Endothelial cell of umbilical vein (primary cell): ENCODE results near the gene MYLK. TPM values are rescaled to one million over a fixed set of nuclear protein-coding genes. Genes with fewer than 3 reads are reported as not detected.

Experiments used
- BruUV-seq: library from RNA; stranded (reverse); fragments of 400-500 nt; replicated peaks from 2 replicates; lab custom pipeline; 2021; lab: Mats Ljungman, UMichigan
- CTCF ChIA-PET: fragments of 300-600, 350-600 bp; sonication (Branson Sonifier 250); formaldehyde crosslinking; loops from one replicate; lab custom pipeline; 2021; ENCODE audit warnings: antibody characterized with exemption, inconsistent platforms; lab: Charles Lee
- POLR2A ChIA-PET: fragments of 300-600, 350-600 bp; sonication (Branson Sonifier 250); formaldehyde crosslinking; loops from one replicate; lab custom pipeline; 2021; ENCODE audit warnings: antibody characterized with exemption, inconsistent platforms; lab: Charles Lee
- DNase-seq: peaks from one replicate; pipeline ENCODE4 v3.0.0-alpha.2; 2011; ENCODE audit warnings: low read depth, low spot score
- FAIRE-seq: peaks from 2 replicates; lab custom pipeline; 2011; peaks lifted over from hg19 to GRCh38; lab: Jason Lieb, UNC
- H2AFZ ChIP-seq: 2 replicates; pipeline ENCODE4 v1.6.0; 2012; ENCODE audit warnings: low read depth, low read length, control low read depth, inconsistent platforms
- H3K27ac ChIP-seq: 2 replicates; pipeline ENCODE4 v1.5.1; 2011; ENCODE audit warnings: low read depth, mild to moderate bottlenecking, control low read depth, low read length, moderate library complexity; ENCODE audit not compliant: insufficient read depth
- H3K27me3 ChIP-seq, 2 experiments: 2 replicates each; pipeline versions ENCODE4 v1.6.0 to v1.6.1; 2011; ENCODE audit warnings: low read length in 2 of 2, mixed read lengths in 1 of 2; ENCODE audit not compliant: control insufficient read depth in 2 of 2, insufficient read depth in 2 of 2
- H3K36me3 ChIP-seq, 2 experiments: 2 replicates in 1 of 2; 3 replicates in 1 of 2; pipeline ENCODE4 v1.5.1; 2011; ENCODE audit warnings: low read length in 2 of 2, mild to moderate bottlenecking in 1 of 2, moderate library complexity in 1 of 2; ENCODE audit not compliant: control insufficient read depth in 2 of 2, insufficient read depth in 2 of 2; ENCODE audit errors: extremely low read depth in 1 of 2
- H3K4me1 ChIP-seq: 3 replicates; pipeline ENCODE4 v1.5.1; 2011; ENCODE audit warnings: mild to moderate bottlenecking, low read length; ENCODE audit not compliant: control insufficient read depth, insufficient read depth; ENCODE audit errors: extremely low read depth
- H3K4me2 ChIP-seq: 2 replicates; pipeline ENCODE4 v1.6.1; 2011; ENCODE audit warnings: low read length, control low read depth, mixed read lengths; ENCODE audit not compliant: insufficient read depth
- H3K4me3 ChIP-seq, 3 experiments: fragments of 200-600 bp in 1 of 3; sonication (generic), shearing (Covaris generic) in 1 of 3; replicated peaks in 1 of 3; 2 replicates each; pipeline ENCODE4 v1.5.1; 2011 to 2016; ENCODE audit warnings: control low read depth in 3 of 3, low read length in 3 of 3, mild to moderate bottlenecking in 2 of 3, inconsistent platforms in 1 of 3, low read depth in 1 of 3, moderate library complexity in 1 of 3; ENCODE audit not compliant: insufficient read depth in 1 of 3
- H3K79me2 ChIP-seq: 2 replicates; pipeline ENCODE4 v1.6.0; 2012; ENCODE audit warnings: low read length, inconsistent platforms; ENCODE audit not compliant: control insufficient read depth, insufficient read depth
- H3K9ac ChIP-seq: replicated peaks from 2 replicates; pipeline ENCODE3; 2011; ENCODE audit warnings: low read length, control low read depth; ENCODE audit not compliant: insufficient read depth; ENCODE audit errors: extremely low read depth
- H3K9me1 ChIP-seq: replicated peaks from 3 replicates; pipeline ENCODE4 v1.6.0; 2011; ENCODE audit warnings: mild to moderate bottlenecking, low read length; ENCODE audit not compliant: control insufficient read depth, insufficient read depth; ENCODE audit errors: extremely low read depth
- H3K9me3 ChIP-seq: replicated peaks from 2 replicates; pipeline ENCODE4 v1.5.1; 2012; ENCODE audit warnings: low read length, inconsistent platforms; ENCODE audit not compliant: control insufficient read depth, insufficient read depth
- H4K20me1 ChIP-seq: replicated peaks from 2 replicates; pipeline ENCODE3; 2011; ENCODE audit warnings: mild to moderate bottlenecking, low read length; ENCODE audit not compliant: control insufficient read depth, insufficient read depth; ENCODE audit errors: extremely low read depth
- EZH2 ChIP-seq: IDR thresholded peaks from 2 replicates; pipeline ENCODE4 v1.6.1; 2012; ENCODE audit warnings: borderline replicate concordance, low read depth, mild to moderate bottlenecking, moderate library complexity, low read length, inconsistent platforms; ENCODE audit not compliant: severe bottlenecking
- FOS ChIP-seq: IDR thresholded peaks from 2 replicates; pipeline ENCODE4 v1.6.1; 2011; ENCODE audit warnings: mild to moderate bottlenecking, low read length, moderate library complexity, borderline replicate concordance; ENCODE audit not compliant: insufficient read depth
- GATA2 ChIP-seq: IDR thresholded peaks from 2 replicates; pipeline ENCODE4 v1.7.0; 2011; ENCODE audit warnings: low read depth, mild to moderate bottlenecking, moderate library complexity, mixed read lengths, low read length; ENCODE audit not compliant: insufficient read length, insufficient read depth
- JUN ChIP-seq: IDR thresholded peaks from 2 replicates; pipeline ENCODE4 v1.6.1; 2011; ENCODE audit warnings: borderline replicate concordance, low read depth; ENCODE audit not compliant: insufficient read length, insufficient read depth
- MYC ChIP-seq: IDR thresholded peaks from one replicate; pipeline ENCODE4 v1.6.1; 2011; ENCODE audit warnings: mild to moderate bottlenecking, low read depth, low read length
- POLR2A ChIP-seq: IDR thresholded peaks from 2 replicates; pipeline ENCODE4 v1.6.1; 2012; ENCODE audit warnings: low read depth, mild to moderate bottlenecking, control low read depth, low read length
- POLR2AphosphoS5 ChIP-seq: IDR thresholded peaks from 2 replicates; pipeline ENCODE4 v1.6.1; 2012; ENCODE audit warnings: low read depth, mild to moderate bottlenecking, control low read depth, low read length, moderate library complexity; ENCODE audit not compliant: insufficient read depth
- dilution Hi-C: fragments of 300-500 bp; cut with MboI; formaldehyde crosslinking; loops from one replicate; pipeline ENCODE4 v1.15.0; 2019; ENCODE audit warnings: low sequenced_read_pairs; ENCODE audit not compliant: extremely low pct_ligation_motif_present
- intact Hi-C: fragments of 100-400 bp; cut with micrococcal nuclease; formaldehyde crosslinking; loops from one replicate; pipeline ENCODE4 v1.10.0; 2022
- polyA plus RNA-seq, 4 experiments: library from polyadenylated mRNA; depleted of rRNA in 3 of 4; stranded (reverse) in 3 of 4; unstranded in 1 of 4; fragments of >200 nt; gene quantifications; 2 replicates each; pipeline versions ENCODE4 v1.2.1 to v1.2.3, GENCODE V29; 2011 to 2012; ENCODE audit warnings: missing spikeins in 1 of 4
- total RNA-seq: library from RNA; stranded (reverse); gene quantifications from 2 replicates; pipeline ENCODE4 v1.2.3, GENCODE V29; 2021
- TF ChIP-seq, protein P1 (sequence below): IDR thresholded peaks from 2 replicates; pipeline ENCODE4 v1.6.1; 2011; ENCODE audit not compliant: insufficient read depth, insufficient read length
- TF ChIP-seq, protein P2 (sequence below), 2 donors: IDR thresholded peaks; 1 replicate in 1 of 2; 2 replicates in 1 of 2; pipeline ENCODE4 v1.5.1; 2011; ENCODE audit warnings: low read length in 2 of 2, mild to moderate bottlenecking in 2 of 2, moderate library complexity in 2 of 2, control low read depth in 1 of 2, inconsistent platforms in 1 of 2, low read depth in 1 of 2; ENCODE audit not compliant: insufficient read depth in 1 of 2; ENCODE audit errors: extremely low read depth in 1 of 2

MYLK gene
- total and polyA plus RNA-seq, 2 donors (not counting 3 experiments of a cell fraction or from before 2014, with no cell fraction given) = 10.0 to 22.2 TPM

DNA sequence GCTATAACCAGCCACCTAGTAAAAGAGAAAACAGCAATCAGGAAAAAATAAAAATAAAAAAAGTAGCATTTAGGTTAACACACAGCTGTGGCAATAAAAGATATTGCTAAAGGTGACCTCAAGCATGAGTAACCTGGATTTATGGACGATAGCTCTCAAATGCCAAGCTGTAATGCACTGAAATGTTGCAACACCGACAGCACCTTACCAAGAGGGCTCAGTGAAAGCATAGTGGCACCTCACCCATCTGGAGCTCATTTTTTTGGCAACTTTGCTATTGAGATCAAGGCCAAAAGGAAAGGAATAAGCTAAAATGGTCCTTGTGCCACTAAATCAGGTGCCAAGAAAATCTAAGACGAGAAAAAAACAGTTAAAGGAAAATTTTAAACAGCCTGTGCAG is 301.8 kb downstream of the MYLK start:
- POLR2A ChIA-PET = no interaction called here
- intact Hi-C loops = loop anchor here (10.0 kb wide), 1 partner anchor 498 kb away; no protein-coding TSS in a partner anchor
- peaks cover 7% of the 10 kb centered on the region for H3K4me1 ChIP-seq
- BruUV-seq = no TSS peak
- no peak overlapping the region for H3K27ac ChIP-seq
- TF ChIP-seq JUN = no peak
- TF ChIP-seq EZH2 = no peak
- TF ChIP-seq POLR2AphosphoS5 = no peak
- TF ChIP-seq, protein P1, sequence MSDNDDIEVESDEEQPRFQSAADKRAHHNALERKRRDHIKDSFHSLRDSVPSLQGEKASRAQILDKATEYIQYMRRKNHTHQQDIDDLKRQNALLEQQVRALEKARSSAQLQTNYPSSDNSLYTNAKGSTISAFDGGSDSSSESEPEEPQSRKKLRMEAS = no peak
- TF ChIP-seq, protein P2, sequence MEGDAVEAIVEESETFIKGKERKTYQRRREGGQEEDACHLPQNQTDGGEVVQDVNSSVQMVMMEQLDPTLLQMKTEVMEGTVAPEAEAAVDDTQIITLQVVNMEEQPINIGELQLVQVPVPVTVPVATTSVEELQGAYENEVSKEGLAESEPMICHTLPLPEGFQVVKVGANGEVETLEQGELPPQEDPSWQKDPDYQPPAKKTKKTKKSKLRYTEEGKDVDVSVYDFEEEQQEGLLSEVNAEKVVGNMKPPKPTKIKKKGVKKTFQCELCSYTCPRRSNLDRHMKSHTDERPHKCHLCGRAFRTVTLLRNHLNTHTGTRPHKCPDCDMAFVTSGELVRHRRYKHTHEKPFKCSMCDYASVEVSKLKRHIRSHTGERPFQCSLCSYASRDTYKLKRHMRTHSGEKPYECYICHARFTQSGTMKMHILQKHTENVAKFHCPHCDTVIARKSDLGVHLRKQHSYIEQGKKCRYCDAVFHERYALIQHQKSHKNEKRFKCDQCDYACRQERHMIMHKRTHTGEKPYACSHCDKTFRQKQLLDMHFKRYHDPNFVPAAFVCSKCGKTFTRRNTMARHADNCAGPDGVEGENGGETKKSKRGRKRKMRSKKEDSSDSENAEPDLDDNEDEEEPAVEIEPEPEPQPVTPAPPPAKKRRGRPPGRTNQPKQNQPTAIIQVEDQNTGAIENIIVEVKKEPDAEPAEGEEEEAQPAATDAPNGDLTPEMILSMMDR (IDR thresholded peaks at IDR 0.05; ENCODE audit: extremely low read depth in 1 of 2, insufficient read depth in 1 of 2, low read depth in 1 of 2, low read length in 2 of 2) = no peak
- no peak for TF ChIP-seq FOS
- no peak for TF ChIP-seq MYC
- TF ChIP-seq GATA2 = no peak
- no peak for TF ChIP-seq POLR2A
- DNase-seq (no peak), FAIRE-seq (no peak)
- no peaks in the 10 kb centered on the region for H3K9me3 ChIP-seq
- no peak overlapping the region for H2AFZ ChIP-seq
- H3K4me2 ChIP-seq = no peak overlapping the region
- CTCF ChIA-PET = interaction anchor here (1.0 to 2.5 kb wide), 4 partner anchors 11 to 133 kb away, joined by 3 to 7 read pairs (median 4); partner anchors contain the start of gene ADCY5
- no peaks in the 10 kb centered on the region for H4K20me1 ChIP-seq
- dilution Hi-C loops = no loop called here
- H3K27me3 ChIP-seq = no peaks in the 10 kb centered on the region
- no peaks in the 10 kb centered on the region for H3K9me1 ChIP-seq
- no peak overlapping the region for H3K9ac ChIP-seq
- no peak overlapping the region for H3K4me3 ChIP-seq
- H3K79me2 ChIP-seq = peaks cover 8% of the 10 kb centered on the region
- H3K36me3 ChIP-seq = no peaks in the 10 kb centered on the region
